ENCODE data around the gene GCSAM.

- no peak for TF ChIP-seq EP300 (IDR thresholded peaks at IDR 0.05; ENCODE audit: borderline replicate concordance)
- no peak for TF ChIP-seq CREB1 (IDR thresholded peaks at IDR 0.05; ENCODE audit: low read depth)
- TF ChIP-seq RAD21 (IDR thresholded peaks at IDR 0.05; ENCODE audit: low read depth) = no peak
Observed at GRCh38 chr3:112109322-112109721, 23.7 kb downstream of the GCSAM start.

Measured in Ishikawa (cell line).